KMS-11 (cell line): ENCODE data around the gene PIGL.

Source experiments
- H2AFZ ChIP-seq: fragments of 200-600 bp; sonication (generic); 2 replicates; pipeline ENCODE4 v1.6.1; 2016; ENCODE audit warnings: antibody characterized with exemption, mixed run types, low read depth
- H3K27ac ChIP-seq: fragments of 200-600 bp; sonication (generic); 2 replicates; pipeline ENCODE4 v1.6.1; 2016; ENCODE audit warnings: mild to moderate bottlenecking, mixed run types
- H3K27me3 ChIP-seq: fragments of 200-600 bp; sonication (generic); 2 replicates; pipeline ENCODE4 v1.6.1; 2017; ENCODE audit warnings: mild to moderate bottlenecking, low read depth, mixed run types, moderate library complexity; ENCODE audit not compliant: insufficient read depth
- H3K36me3 ChIP-seq: fragments of 200-600 bp; sonication (generic); 2 replicates; pipeline ENCODE4 v1.6.1; 2017; ENCODE audit warnings: mild to moderate bottlenecking, mixed run types; ENCODE audit not compliant: insufficient read depth
- H3K4me1 ChIP-seq: fragments of 200-600 bp; sonication (generic); 2 replicates; pipeline ENCODE4 v1.6.1; 2016; ENCODE audit warnings: mild to moderate bottlenecking, low read depth, mixed run types; ENCODE audit not compliant: poor library complexity, severe bottlenecking
- H3K4me2 ChIP-seq: fragments of 200-600 bp; sonication (generic); 2 replicates; pipeline ENCODE4 v1.7.0; 2016; ENCODE audit warnings: mild to moderate bottlenecking, mixed run types
- H3K4me3 ChIP-seq: fragments of 200-600 bp; sonication (generic); IDR thresholded peaks from 2 replicates; pipeline ENCODE4 v1.6.1; 2017; ENCODE audit warnings: low read depth, low read length, mixed read lengths; ENCODE audit not compliant: insufficient read depth
- H3K79me2 ChIP-seq: fragments of 200-600 bp; sonication (generic); 2 replicates; pipeline ENCODE4 v1.6.1; 2016; ENCODE audit warnings: low read depth, mixed run types; ENCODE audit not compliant: insufficient read depth
- H3K9ac ChIP-seq: fragments of 200-600 bp; sonication (generic); 2 replicates; pipeline ENCODE4 v1.6.1; 2016; ENCODE audit warnings: mild to moderate bottlenecking, mixed run types
- H4K20me1 ChIP-seq: fragments of 200-600 bp; sonication (generic); 2 replicates; pipeline ENCODE4 v1.6.1; 2016; ENCODE audit warnings: mild to moderate bottlenecking, mixed run types; ENCODE audit not compliant: insufficient read depth
- CTCF ChIP-seq: fragments of 200-600 bp; sonication (generic); conservative IDR thresholded peaks from 2 replicates; pipeline ENCODE4 v1.6.1; 2017; ENCODE audit warnings: low read depth, mild to moderate bottlenecking, antibody characterized with exemption, low read length, moderate library complexity, mixed read lengths

The PIGL gene

DNA sequence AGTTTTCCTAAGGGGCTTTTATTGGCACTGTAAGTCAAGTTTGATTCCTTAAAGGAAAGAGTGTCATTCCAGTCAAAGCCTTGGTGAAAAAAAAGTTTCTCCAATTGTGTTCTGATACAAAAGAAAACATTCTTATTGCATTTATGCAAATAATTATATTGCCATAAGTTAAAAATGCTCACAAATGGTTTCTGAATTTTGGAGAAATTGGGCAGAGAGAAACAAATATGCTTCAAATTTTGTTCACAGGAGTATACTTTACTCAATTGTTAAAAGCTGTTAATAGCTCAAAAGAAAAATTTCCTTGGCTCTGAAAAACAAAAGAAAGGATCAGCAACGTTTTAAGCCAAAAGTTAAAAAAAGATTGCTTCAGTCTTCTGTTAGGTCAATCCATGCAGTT is 60.2 kb downstream of the PIGL start:
- H3K79me2 ChIP-seq: no peaks in the 10 kb centered on the region
- TF ChIP-seq CTCF: no peak

DNA sequence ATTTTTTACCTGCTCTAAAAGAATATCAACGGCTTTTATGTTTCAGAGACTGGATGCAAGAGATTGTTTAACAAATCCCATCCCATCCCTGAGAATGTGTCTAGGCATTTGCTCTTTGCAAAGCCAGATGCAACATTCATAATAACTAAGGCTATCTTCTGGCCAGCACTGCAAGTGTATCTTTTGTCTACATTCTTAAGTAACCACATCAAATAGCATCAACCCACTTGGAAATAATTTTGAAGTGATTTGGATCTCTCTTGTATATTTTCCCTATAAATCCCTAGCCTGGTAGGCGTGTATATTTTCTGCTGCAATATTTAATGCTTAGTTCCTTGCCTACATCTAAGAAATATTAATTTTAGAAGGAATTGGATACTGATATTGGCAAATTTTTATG is 64.3 kb downstream of the PIGL start:
- Histone ChIP-seq H2AFZ (no peak overlapping the region), H4K20me1 (no peaks in the 10 kb centered on the region), H3K4me3 (no peak overlapping the region), H3K27me3 (no peaks in the 10 kb centered on the region), H3K27ac (no peak overlapping the region), H3K36me3 (no peaks in the 10 kb centered on the region), H3K9ac (no peak overlapping the region), H3K79me2 (no peaks in the 10 kb centered on the region), H3K4me1 (no peaks in the 10 kb centered on the region), H3K4me2 (no peak overlapping the region)
- no peak for TF ChIP-seq CTCF

More for the DNA sequence above, 60.2 kb downstream of the PIGL start:
- no peaks in the 10 kb centered on the region for H4K20me1 ChIP-seq
- H3K9ac ChIP-seq: no peak overlapping the region
- H3K27me3 ChIP-seq: no peaks in the 10 kb centered on the region
- no peak overlapping the region for H3K4me2 ChIP-seq
- no peak overlapping the region for H3K4me3 ChIP-seq
- no peaks in the 10 kb centered on the region for H3K36me3 ChIP-seq
- H3K4me1 ChIP-seq: no peaks in the 10 kb centered on the region
- H2AFZ ChIP-seq: no peak overlapping the region
- H3K27ac ChIP-seq: no peak overlapping the region

GRCh38 chr17:16282522-16282921 is 65.5 kb downstream of the PIGL start:
- Histone ChIP-seq H3K4me1 (no peaks in the 10 kb centered on the region), H3K36me3 (no peaks in the 10 kb centered on the region)
- TF ChIP-seq CTCF: no peak

GRCh38 chr17:16283705-16284104 is 66.7 kb downstream of the PIGL start:
- Histone ChIP-seq H3K4me1 (no peaks in the 10 kb centered on the region), H3K9ac (no peak overlapping the region), H3K27ac (no peak overlapping the region), H3K79me2 (no peaks in the 10 kb centered on the region), H4K20me1 (no peaks in the 10 kb centered on the region), H3K36me3 (no peaks in the 10 kb centered on the region), H3K27me3 (no peaks in the 10 kb centered on the region), H2AFZ (no peak overlapping the region), H3K4me3 (no peak overlapping the region), H3K4me2 (no peak overlapping the region)
- no peak for TF ChIP-seq CTCF

More at GRCh38 chr17:16282522-16282921, 65.5 kb downstream of the PIGL start:
- Histone ChIP-seq H3K27ac (no peak overlapping the region), H3K79me2 (no peaks in the 10 kb centered on the region), H3K4me2 (no peak overlapping the region), H3K27me3 (no peaks in the 10 kb centered on the region), H3K4me3 (no peak overlapping the region), H2AFZ (no peak overlapping the region), H4K20me1 (no peaks in the 10 kb centered on the region), H3K9ac (no peak overlapping the region)
